ENCODE results near the gene STEAP1B.
"Not testable (repeated sequence)": the region's sequence is repeated elsewhere in the genome, so short reads cannot be mapped to it uniquely, and the experiment has no call there.

STEAP1B gene

DNA sequence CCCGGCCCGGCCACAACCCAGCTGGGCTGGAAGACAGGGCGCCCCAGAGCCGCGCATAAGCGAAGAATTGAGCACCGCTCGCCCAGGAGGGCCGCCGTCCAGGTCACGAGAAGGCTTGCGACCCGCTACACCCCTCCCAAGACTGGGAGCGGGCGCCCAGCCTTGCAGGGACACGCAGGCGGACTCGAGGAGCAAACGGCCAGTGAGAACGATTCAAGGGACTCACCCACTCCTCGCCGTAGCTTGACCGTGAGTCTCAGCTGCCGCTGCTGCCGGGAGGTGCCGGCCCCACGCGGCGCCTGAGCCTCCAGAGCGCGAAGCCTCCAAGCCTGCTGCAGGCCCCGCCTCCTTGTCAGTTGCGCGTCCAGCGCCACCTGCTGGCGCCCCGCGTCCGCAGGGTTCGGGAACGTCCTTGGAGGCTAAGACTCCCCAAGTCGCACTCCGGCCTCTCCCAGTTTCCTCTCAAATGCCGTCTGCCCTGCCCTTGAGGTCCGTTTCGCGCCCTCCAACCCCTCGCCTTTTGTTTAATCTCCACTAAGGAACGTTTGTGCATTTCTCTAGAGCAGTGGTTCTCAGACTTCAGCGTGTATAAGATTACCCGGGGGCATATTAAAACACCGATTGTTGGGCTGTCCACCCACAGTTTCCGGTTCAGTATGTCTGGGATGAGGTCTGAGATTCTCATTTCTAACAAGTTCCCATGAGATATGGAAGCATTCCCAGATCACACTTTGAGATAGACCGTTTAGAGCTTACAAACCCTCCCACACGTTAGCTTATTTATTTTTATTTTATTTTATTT is at the start of gene STEAP1B:
TSS of gene STEAP1B (minus strand) at position 301 of the 802 bp plus-strand sequence. CDS start 5,333 bp downstream, outside the sequence.
- DNase-seq = peak; percentile 77 to 98 (median 88)
- intact Hi-C loops (cut with DNase I) = loop anchor here (5.0 kb wide), 1 partner anchor 1243 kb away; no protein-coding TSS in a partner anchor

DNA sequence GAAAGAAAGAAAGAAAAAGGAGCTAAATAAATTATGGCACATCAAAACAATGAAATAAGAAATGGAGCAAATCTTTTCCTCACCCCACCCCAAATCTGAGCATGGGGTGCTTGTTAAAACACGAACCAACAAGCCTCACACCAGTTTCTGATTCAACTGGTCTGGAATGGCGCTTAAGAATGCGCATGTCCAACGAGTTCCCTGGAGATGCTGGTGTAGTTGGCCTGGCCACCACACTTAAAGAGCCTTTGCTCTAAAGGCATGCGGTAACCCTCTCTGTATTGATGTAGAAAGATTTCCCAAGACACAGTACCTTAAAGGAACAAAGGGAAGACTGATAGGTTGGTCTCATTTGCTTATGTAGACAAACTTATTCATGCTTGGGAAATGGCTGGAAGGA is 49.1 kb upstream of the STEAP1B start:
- no peak for DNase-seq
- intact Hi-C loops (cut with DNase I) = no loop called here

DNA sequence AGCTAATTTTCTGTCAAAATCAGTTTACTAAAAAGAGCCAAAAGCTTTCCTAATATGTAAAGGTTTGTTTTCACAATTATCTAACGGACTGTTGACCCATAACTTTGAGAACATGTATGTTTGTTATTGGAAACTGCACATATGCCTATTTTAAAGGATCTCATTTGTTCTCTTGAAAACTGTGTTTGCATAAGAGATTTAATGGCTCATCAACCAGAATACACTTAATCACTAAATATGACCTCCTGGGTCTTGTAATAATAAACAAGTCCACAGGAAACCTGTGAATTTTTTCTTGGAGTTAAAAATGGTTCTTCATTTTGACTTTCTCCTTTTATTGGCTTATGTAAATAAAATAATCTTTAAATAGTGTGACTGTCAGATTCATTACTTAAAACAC is 48.3 kb upstream of the STEAP1B start:
- intact Hi-C loops (cut with DNase I) = no loop called here
- no peak for DNase-seq

GRCh38 chr7:22546769-22547168 is 46.8 kb upstream of the STEAP1B start:
- DNase-seq = no peak
- intact Hi-C loops (cut with DNase I) = no loop called here

DNA sequence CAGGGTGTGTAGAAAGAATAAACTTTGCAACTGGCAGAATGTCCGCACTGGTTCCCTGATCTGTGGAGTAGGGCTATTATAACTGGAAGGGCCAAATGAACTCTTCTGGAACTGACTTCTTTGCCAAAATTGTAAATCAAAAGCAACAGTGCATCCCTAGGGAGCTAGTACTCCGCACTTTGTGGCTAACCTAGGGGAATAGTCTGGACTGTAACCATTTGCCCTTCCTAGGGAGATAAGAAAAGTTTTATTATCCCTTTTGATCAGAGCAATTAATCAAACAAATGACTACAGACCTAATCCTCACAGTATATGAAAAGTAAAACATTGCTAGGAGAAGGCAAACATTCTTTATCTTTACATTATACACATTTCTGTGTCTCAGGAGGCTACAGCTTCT is 45.5 kb upstream of the STEAP1B start:
- no peak for DNase-seq
- intact Hi-C loops (cut with DNase I) = no loop called here

DNA sequence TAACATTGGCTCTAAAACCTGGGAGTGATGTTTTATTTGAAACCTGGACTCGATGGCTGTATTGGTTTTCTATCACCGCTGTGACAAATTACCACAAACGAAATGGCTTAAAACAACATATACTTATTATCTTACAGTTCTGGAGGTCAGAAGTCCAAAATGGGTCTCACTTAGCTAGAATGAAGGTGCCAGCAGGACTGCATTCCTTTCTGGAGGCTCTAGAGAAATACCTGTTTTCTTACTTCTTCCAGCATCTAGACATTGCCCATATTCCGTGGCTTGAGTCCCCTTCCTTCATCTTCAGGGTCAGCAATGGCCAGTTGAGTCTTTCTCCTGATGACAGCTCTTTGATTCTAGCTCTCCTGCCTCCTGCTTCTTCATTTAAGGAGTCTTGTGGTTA is 44.3 kb upstream of the STEAP1B start:
- no peak for DNase-seq
- intact Hi-C loops (cut with DNase I) = no loop called here

- no peak for DNase-seq
- intact Hi-C loops (cut with DNase I) = no loop called here
Observed at GRCh38 chr7:22543169-22543568, 43.2 kb upstream of the STEAP1B start.

- DNase-seq = peak in 1 of 10 donors; percentile 42
- intact Hi-C loops (cut with DNase I) = no loop called here
Observed at GRCh38 chr7:22542669-22543068, 42.7 kb upstream of the STEAP1B start.

DNA sequence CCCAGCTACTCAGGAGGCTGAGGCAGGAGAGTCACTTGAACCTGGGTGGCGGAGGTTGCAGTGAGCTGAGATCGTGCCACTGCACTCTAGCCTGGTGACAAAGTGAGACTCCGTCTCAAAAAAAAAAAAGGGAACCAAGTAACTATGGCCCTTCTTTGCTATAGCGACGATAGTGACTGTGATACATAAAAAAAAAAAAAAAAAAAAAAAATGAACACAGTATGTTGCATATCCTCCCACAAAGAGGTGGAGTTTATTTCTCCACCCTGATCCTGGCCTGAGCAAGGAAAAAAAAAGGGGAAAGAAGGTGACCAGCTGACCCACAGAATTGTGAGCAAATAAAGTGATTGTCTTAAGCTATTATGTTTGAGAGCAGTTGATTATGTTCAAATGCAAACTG is 42.3 kb upstream of the STEAP1B start:
- intact Hi-C loops (cut with DNase I) = no loop called here
- DNase-seq = no peak

DNA sequence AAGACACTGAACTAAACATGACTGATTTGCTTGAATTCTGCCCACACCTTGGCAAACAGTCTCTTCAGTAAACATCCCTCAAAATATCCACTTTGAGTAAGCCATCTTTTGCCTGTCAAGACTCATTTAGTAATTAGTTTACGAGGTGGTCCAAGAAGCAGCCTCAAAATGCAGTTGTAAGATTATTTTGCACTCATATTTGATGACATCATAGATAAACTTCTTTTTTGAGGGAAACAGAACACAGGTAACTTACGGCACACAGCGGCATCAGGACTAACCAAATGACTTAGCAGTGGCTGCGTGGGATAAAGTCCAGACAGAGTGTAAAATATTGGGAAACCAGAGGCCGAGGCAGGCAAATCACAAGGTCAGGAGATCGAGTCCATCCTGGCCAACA is 41.8 kb upstream of the STEAP1B start:
- DNase-seq = no peak

DNA sequence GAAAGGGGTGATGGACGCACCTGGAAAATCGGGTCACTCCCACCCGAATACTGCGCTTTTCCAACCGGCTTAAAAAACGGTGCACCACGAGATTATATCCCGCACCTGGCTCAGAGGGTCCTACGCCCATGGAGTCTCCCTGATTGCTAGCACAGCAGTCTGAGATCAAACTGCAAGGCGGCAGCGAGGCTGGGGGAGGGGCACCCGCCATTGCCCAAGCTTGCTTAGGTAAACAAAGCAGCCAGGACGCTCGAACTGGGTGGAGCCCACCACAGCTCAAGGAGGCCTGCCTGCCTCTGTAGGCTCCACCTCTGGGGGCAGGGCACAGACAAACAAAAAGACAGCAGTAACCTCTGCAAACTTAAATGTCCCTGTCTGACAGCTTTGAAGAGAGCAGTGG is 28.5 kb upstream of the STEAP1B start:
- intact Hi-C loops (cut with DNase I); DNase-seq: not testable (repeated sequence)

More for the DNA sequence above, 41.8 kb upstream of the STEAP1B start:
- intact Hi-C loops (cut with DNase I) = no loop called here

- intact Hi-C loops (cut with DNase I); DNase-seq: not testable (repeated sequence)
Observed at GRCh38 chr7:22524353-22524947, 24.5 kb upstream of the STEAP1B start.

DNA sequence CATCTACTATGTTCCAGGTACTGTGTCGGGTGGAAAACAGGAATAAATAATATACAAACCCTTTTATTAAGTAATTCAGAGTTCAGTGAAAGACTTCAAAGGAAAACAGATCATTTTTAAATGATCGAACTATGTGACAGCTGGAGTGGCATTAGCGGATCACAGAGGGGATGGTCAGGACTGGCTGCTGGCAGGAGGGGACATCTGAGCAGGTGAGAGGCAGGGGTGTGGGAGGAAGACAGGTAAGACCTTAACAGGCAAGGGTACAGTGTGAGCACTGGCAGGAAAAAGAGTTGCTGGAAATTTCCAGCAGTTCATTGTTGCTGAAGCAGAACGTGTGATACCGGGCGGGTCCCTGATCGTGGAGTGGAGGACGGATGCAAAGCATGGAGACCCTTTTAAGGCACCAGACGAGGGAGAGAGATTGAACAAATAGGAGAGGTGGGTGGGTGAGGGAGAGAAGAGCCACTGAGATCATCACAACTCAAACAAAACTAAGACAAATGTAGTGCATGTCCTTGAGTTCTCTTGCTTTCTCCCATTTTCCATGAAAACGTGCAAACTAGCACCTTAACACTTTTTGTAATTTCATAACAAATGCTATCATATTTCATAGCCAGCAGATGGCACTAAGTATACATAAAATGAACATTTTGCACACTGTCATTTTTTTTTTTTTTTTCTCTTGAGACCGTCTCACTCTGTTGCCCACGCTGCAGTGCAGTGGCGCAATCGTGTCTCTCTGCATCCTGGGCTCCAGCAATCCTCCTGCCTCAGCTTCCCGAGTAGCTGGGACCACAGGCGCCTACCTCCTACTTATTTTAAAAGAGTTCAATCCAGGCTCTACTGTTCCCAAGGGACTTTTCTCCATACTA is 23.7 kb upstream of the STEAP1B start:
- DNase-seq = peak in 6 of 10 donors; percentile 7 to 88 (median 52)
- intact Hi-C loops (cut with DNase I) = not testable (repeated sequence)

DNA sequence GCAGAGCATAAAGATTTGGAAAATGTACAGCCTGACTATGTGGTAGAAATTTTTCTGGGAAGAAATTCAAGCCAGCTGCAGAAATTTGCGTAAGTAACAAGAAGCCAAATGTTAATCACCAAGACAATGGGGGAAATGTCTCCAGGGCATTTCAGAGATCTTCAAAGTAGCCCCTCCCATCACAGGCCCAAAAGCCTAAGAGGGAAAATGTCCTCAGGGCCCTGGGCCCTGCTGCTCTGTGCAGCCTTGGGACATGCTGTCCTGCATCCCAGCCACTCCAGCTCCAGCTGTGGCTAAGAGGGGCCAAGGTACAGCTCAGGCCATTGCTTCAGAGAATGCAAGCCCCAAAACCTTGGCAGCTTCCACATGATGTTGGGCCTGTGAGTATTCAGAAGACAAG is 19.6 kb upstream of the STEAP1B start:
- intact Hi-C loops (cut with DNase I); DNase-seq: not testable (repeated sequence)

- intact Hi-C loops (cut with DNase I); DNase-seq: not testable (repeated sequence)
Observed at GRCh38 chr7:22516950-22517349, 17.0 kb upstream of the STEAP1B start.

DNA sequence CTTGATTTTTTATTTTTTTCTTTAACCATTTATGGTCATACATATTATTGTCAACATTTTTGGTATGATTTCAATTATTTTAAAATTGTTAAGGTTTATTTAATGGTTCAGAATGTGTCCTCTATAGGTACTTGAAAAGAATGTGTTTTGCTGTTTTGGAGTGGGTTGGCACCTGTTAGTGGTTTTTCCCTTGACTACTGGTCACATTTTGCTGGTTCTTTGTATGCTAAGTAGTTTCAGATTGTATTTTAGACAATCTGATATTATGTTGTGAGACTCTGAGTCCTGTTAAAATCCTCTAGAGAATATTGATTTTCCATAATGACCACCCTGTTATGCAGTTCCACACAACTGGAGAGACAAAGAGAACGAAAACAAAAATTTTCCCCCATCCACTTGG is 15.0 kb upstream of the STEAP1B start:
- DNase-seq; intact Hi-C loops (cut with DNase I): not testable (repeated sequence)

- DNase-seq; intact Hi-C loops (cut with DNase I): not testable (repeated sequence)
Observed at GRCh38 chr7:22507320-22507719, 7.3 kb upstream of the STEAP1B start.

GRCh38 chr7:22506316-22507020 is 6.5 kb upstream of the STEAP1B start:
- intact Hi-C loops (cut with DNase I) = not testable (repeated sequence)

DNA sequence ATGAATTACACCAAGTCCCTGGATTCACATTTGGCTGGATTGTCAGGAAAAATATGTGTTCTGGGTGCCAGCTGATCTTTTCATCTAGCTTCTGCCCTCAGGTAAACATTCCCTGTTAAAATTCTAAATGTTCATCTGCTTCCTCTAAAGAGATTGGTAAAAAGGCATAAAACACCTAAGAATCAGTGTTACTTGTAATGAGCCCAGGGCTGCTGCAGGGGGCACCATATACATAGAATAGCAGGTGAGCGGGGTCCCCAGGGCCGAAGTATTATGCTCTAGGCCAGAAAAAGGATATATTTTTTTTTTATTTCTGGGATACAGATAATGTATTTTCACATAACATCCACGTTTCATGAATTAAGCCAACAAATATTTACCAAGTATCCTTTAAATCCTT is 4.5 kb upstream of the STEAP1B start:
- not testable (repeated sequence) for DNase-seq
- intact Hi-C loops (cut with DNase I) = loop anchor here (5.0 kb wide), 1 partner anchor 1247 kb away; no protein-coding TSS in a partner anchor

More at GRCh38 chr7:22506316-22507020, 6.5 kb upstream of the STEAP1B start:
- DNase-seq = peak in 1 of 10 donors; percentile 75

- DNase-seq = not testable (repeated sequence)
Observed at GRCh38 chr7:22502104-22502503, 2.1 kb upstream of the STEAP1B start.

More at GRCh38 chr7:22502104-22502503, 2.1 kb upstream of the STEAP1B start:
- intact Hi-C loops (cut with DNase I) = loop anchor here (5.0 kb wide), 1 partner anchor 1245 kb away; no protein-coding TSS in a partner anchor
